ENCODE data around the gene KRTAP1-4. TPM values are rescaled to one million over a fixed set of nuclear protein-coding genes. Genes with fewer than 3 reads are reported as not detected.
"Not testable (repeated sequence)": the region's sequence is repeated elsewhere in the genome, so short reads cannot be mapped to it uniquely, and the experiment has no call there.

Gene KRTAP1-4
- total RNA-seq, 1 donor from 2014 or later = not detected

DNA sequence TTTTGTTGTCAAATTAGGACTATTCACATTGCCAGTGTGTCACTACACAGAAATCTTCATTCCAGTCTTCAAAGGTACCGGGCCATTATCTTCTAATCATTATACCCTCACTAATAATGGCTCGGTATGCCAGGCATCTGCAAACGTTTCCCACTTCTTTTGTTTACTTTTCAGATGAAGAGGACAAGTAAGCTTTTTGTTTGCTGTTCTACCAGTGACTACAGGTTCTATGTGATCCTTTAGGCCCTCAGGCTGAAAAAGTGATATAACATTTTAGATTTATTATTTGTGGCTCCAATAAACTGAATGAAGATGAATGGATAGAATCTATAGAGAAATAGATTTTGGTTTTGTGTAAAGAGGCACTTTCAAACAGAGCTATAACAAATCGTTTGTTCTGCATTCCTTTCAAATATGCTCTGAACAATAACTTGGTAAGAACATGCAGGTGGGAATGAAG lies 20.7 kb downstream of the KRTAP1-4 start:
- DNase-seq (ENCODE audit: low spot score) (no peak), ATAC-seq (no peak)

DNA sequence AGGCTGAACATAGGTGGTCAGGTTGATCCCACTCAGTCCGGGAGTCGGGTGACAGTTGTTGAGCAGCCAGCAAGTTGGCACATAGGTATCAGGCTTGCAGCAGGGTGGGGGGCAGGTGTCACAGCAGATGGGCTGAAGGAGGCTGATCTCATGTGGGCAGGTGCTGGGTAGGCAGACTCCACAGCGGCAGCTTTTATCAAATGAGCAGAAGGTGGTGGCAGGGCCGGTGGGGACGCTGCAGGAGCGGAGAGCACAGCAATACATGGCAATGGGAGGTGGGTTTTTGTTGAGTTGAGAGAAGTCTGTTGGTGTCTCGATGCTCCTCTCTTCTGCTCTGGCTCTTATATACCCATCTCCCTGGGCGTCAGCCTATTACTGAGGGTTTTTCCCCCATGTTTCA lies 21.2 kb downstream of the KRTAP1-4 start, which contains the start of gene KRTAP3-1:
KRTAP3-1 (minus strand) TSS at position 318 of the 400 bp plus-strand sequence; CDS start at position 264, 54 bp downstream.
- DNase-seq (ENCODE audit: low spot score) (no peak), ATAC-seq (no peak)

DNA sequence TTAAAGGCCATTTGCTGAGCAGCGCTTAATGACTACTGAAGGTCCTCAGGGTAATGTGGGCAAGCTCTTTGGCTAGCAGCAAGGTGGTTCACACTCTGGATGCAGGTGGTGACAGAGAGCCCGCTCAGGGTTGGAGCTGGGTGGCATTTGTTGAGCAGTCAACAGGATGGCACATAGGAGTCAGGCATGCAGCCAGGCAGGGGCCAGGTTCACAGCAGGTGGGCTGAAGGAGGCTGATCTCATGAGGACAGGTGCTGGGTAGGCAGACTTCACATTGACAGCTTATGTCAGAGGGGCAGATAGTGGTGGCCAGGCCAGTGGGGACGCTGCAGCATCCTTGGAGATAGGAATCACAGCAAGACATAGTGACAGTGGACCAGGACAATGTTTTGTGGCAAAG lies 25.6 kb downstream of the KRTAP1-4 start:
- DNase-seq (ENCODE audit: low spot score) (no peak), ATAC-seq (no peak)

DNA sequence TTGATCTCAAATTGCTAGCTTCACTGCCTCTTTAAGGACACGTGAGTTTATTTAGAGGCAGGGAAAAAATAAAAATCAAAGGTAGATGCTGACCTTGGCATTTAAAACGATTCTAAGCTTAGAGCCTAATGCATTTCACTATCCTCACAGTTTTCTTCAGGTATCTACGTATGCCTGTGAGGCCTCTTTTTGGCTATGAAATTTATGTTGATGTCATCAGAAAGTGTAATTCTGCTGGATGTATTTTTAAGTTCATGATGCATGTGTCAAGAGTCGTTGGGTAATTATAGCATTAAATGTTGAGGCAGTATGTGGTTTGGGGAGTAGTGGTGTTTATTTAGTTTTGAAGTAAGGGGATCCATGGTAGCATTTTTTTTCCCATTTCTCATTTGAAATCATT lies 26.1 kb downstream of the KRTAP1-4 start:
- no peak for ATAC-seq
- DNase-seq (ENCODE audit: low spot score) = no peak

DNA sequence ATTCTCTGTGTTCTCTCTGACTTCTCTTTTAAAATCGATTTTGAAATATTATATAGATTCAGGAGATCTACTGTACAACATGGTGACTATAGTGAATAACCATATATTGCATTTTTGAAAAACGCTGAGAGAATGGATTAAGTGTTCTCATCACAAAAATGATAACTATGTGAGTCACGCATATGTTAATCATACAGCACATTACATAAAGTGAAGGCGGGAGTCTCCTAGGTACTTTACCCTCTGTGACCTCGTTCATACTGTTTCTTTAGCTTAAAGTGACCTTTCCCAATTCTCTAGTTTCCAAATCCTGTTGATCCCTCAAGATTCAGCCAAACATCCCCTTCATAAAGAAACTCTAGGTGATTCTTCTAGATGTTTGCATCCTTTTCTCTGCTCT lies 27.2 kb downstream of the KRTAP1-4 start:
- DNase-seq (ENCODE audit: low spot score) = no peak
- ATAC-seq = no peak

DNA sequence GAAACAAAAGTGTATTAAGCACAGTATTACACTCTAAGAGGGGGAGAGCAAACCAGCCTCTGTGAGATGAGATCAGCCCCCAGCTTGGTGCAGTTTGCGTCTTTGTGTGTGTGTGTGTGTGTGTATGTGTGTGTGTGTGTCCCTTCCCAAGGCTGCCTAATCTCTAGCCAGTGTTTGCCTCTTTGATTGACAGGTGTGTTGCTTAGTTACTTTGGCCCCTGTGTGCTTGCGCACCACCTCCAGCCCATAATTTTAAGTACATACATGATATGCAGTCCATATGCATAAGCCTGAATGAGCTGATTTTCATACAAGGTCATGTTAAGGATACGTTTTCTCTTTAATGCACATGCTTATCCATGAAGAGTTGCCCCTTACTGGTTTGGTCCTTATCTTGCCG lies 28.2 kb downstream of the KRTAP1-4 start:
- ATAC-seq (no peak), DNase-seq (ENCODE audit: low spot score) (no peak)

DNA sequence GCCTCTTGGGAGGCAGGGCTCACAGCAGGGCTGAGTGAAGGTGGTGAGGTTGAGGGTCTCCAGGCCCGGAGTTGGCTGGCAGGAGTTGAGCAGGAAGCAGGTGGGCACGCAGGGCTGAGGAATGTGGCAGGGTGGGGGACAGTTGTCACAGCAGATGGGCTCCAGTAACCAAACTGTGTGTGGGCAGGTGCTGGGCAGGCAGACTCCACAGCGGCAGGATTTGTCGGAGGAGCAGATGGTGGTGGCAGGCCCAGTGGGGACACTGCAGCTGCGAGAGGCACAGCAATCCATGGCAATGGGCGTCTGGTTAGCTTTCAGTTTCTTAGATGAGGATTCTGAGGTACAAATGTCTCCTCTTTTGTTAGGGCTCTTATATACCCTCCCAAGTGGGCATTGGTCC lies 30.4 kb downstream of the KRTAP1-4 start, which contains the start of gene KRTAP3-2:
KRTAP3-2 (minus strand) TSS at position 344 of the 400 bp plus-strand sequence; CDS start at position 291, 53 bp downstream.
- ATAC-seq; DNase-seq (ENCODE audit: low spot score): not testable (repeated sequence)

DNA sequence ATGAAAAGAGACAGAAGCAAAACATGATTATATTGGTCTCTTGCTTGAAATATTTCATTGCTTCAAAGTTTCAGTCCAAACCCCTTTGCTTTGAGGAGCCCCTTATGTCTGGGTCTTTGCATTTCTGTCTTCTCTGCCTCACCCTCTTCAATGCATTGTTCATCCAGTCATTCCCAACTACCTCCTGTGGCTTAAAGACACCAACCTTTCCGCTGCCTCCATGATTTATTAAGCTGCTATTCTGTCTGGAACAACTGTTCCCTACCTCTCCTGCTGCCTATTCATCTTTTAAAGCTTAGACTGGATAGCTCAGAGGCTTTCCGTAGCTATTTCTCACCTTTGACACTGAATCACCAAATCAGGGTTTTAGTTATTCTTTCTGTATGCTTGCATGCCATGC lies 32.6 kb downstream of the KRTAP1-4 start:
- ATAC-seq = no peak
- no peak for DNase-seq (ENCODE audit: low spot score)

DNA sequence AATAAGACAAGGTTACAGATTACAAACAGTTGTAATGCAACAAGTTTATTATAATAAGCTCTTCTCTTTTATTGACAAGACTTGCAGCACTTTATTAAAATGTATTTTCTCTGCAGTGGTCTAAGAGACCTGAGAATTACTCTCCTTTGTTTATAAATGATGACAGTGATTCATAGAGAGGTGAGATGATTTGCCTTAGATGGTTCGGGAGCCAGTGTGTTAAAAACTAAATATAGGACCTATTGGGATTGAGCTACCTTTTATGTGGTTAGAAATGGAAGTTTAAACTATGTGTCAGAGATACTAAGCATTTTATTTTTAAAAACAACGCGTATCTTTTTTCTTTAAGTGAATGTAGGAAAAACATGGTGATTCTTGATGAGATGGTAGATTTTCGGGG lies 33.2 kb downstream of the KRTAP1-4 start:
- no peak for ATAC-seq

DNA sequence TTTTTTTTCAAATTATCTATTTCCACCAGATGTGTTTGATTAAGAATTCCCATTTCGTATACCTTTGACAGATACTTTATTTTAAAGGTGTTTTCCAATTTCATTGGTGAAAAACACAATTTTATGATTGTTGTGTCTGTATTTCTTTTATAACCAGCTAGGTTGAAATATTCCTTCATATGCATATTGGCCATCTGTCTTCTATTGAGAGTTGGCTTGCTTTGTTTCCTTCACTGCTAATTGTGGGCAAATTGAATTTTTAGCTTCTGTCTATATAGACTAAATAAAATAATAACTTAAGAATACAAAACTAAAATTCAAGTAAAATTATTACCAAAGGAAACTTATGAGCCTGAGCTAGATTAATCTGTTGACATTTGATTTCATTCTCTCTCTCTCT lies 34.9 kb downstream of the KRTAP1-4 start:
- no peak for ATAC-seq
- DNase-seq (ENCODE audit: low spot score) = no peak

More for the DNA sequence above, 33.2 kb downstream of the KRTAP1-4 start:
- DNase-seq (ENCODE audit: low spot score) = no peak

DNA sequence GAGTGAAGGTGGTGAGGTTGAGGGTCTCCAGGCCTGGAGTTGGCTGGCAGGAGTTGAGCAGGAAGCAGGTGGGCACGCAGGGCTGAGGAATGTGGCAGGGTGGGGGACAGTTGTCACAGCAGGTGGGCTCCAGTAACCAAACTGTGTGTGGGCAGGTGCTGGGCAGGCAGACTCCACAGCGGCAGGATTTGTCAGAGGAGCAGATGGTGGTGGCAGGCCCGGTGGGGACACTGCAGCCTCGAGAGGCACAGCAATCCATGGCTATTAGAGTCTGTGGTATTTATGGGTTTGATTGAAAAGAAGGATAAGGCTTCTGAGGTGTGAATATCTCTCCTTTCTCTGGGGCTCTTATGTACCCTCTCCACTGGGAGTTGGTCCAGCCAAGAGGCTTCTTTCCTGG lies 36.2 kb downstream of the KRTAP1-4 start, which contains the start of gene KRTAP3-3:
KRTAP3-3 (minus strand) TSS at position 326 of the 400 bp plus-strand sequence; CDS start at position 259, 67 bp downstream.
- DNase-seq (ENCODE audit: low spot score) (no peak), ATAC-seq (no peak)

DNA sequence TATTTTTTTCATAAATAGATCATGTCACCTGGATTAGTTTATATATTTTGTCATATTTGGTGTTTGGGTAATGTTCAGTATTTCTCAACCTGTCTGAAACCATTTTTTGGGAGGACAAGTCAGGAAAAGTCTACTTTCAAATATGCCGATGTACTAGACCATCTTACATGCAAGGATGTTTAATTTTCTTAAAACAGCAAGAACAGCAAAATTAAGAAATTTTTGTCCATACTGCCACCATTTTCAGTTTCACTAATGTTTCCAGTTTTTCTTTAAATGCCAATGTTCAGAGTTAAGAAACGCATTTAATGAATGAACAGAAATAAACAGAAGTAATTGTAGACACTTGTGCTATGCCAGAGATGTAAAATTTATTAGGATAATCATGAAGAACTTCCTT lies 36.9 kb downstream of the KRTAP1-4 start:
- ATAC-seq (no peak), DNase-seq (ENCODE audit: low spot score) (no peak)

DNA sequence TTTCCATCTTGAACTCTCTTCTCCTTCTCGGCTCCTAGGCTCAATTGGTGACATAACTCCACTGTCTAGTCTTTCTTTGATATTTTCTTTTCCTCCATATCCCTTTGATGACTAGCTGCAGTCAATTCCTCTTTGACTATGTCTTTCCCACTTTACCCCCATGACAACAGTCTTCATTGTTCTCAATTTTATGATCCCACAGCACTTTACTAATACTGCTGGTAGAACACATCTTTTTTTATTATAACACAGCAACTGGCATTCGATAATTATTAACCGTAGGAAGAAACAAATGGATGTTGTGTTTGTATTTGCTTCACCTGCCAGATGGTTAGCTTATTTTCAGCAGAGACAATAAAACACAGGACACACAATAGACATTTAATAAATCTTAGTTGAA lies 37.3 kb downstream of the KRTAP1-4 start:
- ATAC-seq = no peak
- no peak for DNase-seq (ENCODE audit: low spot score)

DNA sequence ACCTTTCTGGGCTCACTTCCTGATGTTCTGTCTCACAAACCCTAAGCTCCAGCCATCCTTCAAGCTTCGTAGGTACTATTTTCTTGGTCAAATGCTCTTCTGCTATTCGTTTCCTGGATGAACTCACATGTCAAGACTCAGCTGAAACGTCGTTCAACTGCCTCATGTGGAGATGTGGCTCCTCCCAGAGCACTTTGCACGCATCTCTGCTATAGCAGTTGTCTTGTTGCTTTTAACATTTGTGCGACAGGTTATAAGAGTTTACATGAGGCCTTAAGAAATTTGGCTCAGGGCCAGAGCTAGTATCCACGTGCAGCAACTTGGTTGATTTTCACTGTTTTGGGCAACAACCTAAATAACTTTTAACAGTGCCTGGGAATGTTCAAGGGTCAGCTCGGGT lies 43.1 kb downstream of the KRTAP1-4 start:
- DNase-seq (ENCODE audit: low spot score) (no peak), ATAC-seq (no peak)

DNA sequence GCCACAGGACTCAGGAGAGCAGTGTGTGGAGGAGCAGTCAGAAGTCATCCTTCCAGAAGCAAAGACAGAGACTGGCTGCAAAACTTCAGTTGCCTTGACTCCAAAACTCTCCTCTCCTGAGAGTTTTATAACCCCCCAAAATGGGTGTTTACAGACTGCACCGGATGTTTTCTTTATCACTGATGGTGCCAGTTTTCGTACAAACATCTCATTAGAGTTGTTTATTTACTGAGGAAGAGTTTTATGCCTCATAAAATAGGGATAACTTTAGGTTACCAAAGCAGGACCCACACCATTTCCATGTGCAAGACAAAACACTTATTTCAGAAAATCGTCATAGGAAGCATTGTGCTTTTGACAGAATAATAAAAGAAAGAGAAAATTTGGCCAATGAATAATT lies 45.8 kb downstream of the KRTAP1-4 start, which contains the start of gene KRT40:
KRT40 (minus strand) TSS at position 101 of the 400 bp plus-strand sequence; CDS start at position 48, 53 bp downstream.
- DNase-seq (ENCODE audit: low spot score) (no peak), ATAC-seq (no peak)

DNA sequence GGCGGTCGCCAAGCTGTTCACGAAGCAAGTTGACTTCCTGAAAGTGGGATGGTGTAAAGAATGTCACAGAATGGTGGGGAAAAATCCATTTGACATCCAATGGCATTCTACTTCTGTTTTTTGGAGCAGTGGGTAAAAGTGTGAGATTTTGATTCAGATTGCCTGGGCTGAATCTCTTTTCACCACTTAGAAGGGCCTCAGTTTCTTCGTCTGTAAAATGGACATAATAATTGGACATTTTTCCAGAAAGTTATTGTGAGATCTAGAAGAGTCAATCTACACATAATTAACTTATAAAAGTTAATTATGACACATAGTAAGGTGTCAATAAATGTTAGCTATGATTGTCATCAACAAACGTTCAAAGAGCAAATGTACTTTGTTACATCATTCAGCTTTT lies 48.9 kb downstream of the KRTAP1-4 start:
- no peak for DNase-seq (ENCODE audit: low spot score)
- ATAC-seq = no peak

DNA sequence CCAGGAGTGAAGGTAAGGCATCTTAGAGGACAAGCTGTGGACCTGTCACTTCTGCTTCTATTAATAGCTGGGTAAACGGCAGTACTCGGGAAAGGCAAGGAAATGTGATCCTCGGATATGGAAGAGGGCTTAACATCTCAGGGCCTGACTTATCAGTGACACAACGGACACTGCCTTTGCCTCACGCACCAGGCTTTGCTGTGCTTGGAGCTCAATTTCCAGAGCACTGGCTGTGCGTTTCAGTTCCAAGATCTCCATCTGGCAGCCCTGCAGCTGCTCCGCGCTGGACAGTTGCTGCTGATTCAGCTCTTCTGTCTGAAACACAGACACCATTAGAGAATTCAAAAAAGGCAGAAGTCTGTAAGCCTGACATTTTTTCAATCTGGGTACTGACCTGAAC lies 49.4 kb downstream of the KRTAP1-4 start:
- no peak for DNase-seq (ENCODE audit: low spot score)
- no peak for ATAC-seq

DNA sequence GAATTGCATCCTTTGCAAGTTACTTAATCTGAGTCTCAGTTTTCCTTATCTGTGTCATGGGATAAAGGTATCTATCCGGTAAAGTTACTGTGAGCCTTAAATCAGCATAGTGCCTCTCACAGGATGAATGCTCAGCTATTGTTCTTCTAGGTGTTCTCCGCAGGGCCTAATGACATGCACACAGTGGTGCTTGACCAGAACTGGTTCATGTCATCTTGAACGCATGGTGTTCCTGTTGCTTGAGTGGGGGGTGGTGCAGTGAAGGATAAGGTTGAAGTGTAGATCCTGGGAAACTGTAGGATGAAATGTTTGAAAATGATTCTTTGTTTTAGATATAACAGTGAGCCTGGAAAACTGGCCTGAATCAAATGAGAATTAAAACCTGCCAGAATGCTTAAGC lies 49.9 kb downstream of the KRTAP1-4 start:
- ATAC-seq = no peak
- DNase-seq (ENCODE audit: low spot score) = no peak

Other genes starting within 250 kb of the KRTAP1-4 start
- not detected for gene KRT27, start 247.6 kb downstream of the KRTAP1-4 start, total RNA-seq
- not detected for gene KRT28, start 230.2 kb downstream of the KRTAP1-4 start, total RNA-seq
- gene KRT10, start 207.6 kb downstream of the KRTAP1-4 start, total RNA-seq = 12.2 TPM
- gene KRT12, start 163.0 kb downstream of the KRTAP1-4 start, total RNA-seq = not detected
- 0.40 TPM for gene KRT20, start 145.0 kb downstream of the KRTAP1-4 start, total RNA-seq
- 0.13 TPM for gene KRT23, start 92.5 kb downstream of the KRTAP1-4 start, total RNA-seq
- gene KRT39, start 63.2 kb downstream of the KRTAP1-4 start, total RNA-seq = not detected
- not detected for gene KRT40, start 45.9 kb downstream of the KRTAP1-4 start, total RNA-seq
- gene KRTAP3-3, start 36.0 kb downstream of the KRTAP1-4 start, total RNA-seq = not detected
- gene KRTAP3-2, start 30.3 kb downstream of the KRTAP1-4 start, total RNA-seq = not detected
- gene KRTAP3-1, start 21.1 kb downstream of the KRTAP1-4 start, total RNA-seq = not detected
- not detected for gene KRTAP1-5, start 3.0 kb downstream of the KRTAP1-4 start, total RNA-seq
- not detected for gene KRTAP1-3, start 4.7 kb upstream of the KRTAP1-4 start, total RNA-seq
- gene KRTAP1-1, start 11.3 kb upstream of the KRTAP1-4 start, total RNA-seq = not detected
- gene KRTAP2-1, start 17.1 kb upstream of the KRTAP1-4 start, total RNA-seq = not detected
- not detected for gene KRTAP2-2, start 25.0 kb upstream of the KRTAP1-4 start, total RNA-seq
- not detected for gene KRTAP2-3, start 29.9 kb upstream of the KRTAP1-4 start, total RNA-seq
- not detected for gene KRTAP2-4, start 35.7 kb upstream of the KRTAP1-4 start, total RNA-seq
- gene KRTAP4-7, start 54.0 kb upstream of the KRTAP1-4 start, total RNA-seq = not detected
- gene KRTAP4-8, start 67.9 kb upstream of the KRTAP1-4 start, total RNA-seq = not detected
- not detected for gene KRTAP4-16, start 72.0 kb upstream of the KRTAP1-4 start, total RNA-seq
- not detected for gene KRTAP4-9, start 75.2 kb upstream of the KRTAP1-4 start, total RNA-seq
- gene KRTAP4-11, start 88.2 kb upstream of the KRTAP1-4 start, total RNA-seq = not detected
- gene KRTAP4-12, start 94.0 kb upstream of the KRTAP1-4 start, total RNA-seq = not detected
- gene KRTAP4-6, start 110.3 kb upstream of the KRTAP1-4 start, total RNA-seq = not detected
- not detected for gene KRTAP4-5, start 119.6 kb upstream of the KRTAP1-4 start, total RNA-seq
- gene KRTAP4-4, start 130.6 kb upstream of the KRTAP1-4 start, total RNA-seq = not detected
- not detected for gene KRTAP4-3, start 138.0 kb upstream of the KRTAP1-4 start, total RNA-seq
- not detected for gene KRTAP4-2, start 148.0 kb upstream of the KRTAP1-4 start, total RNA-seq
- not detected for gene KRTAP4-1, start 154.7 kb upstream of the KRTAP1-4 start, total RNA-seq
- gene KRTAP9-1, start 159.7 kb upstream of the KRTAP1-4 start, total RNA-seq = not detected
- not detected for gene KRTAP9-2, start 196.5 kb upstream of the KRTAP1-4 start, total RNA-seq
- gene KRTAP9-3, start 202.3 kb upstream of the KRTAP1-4 start, total RNA-seq = not detected
- not detected for gene KRTAP9-8, start 207.8 kb upstream of the KRTAP1-4 start, total RNA-seq
- not detected for gene KRTAP9-4, start 219.5 kb upstream of the KRTAP1-4 start, total RNA-seq
- not detected for gene KRTAP9-9, start 225.2 kb upstream of the KRTAP1-4 start, total RNA-seq
- not detected for gene KRTAP9-6, start 235.2 kb upstream of the KRTAP1-4 start, total RNA-seq
- gene KRTAP9-7, start 245.5 kb upstream of the KRTAP1-4 start, total RNA-seq = not detected

Data from left lobe of liver (tissue), 2 donors.